ELF-1 (cell line): ENCODE measurements around the gene FCRLA.
A peak's percentile ranks its signal among the peaks of the same experiment; 100 is the strongest.
"Not testable (repeated sequence)": the region's sequence is repeated elsewhere in the genome, so short reads cannot be mapped to it uniquely, and the experiment has no call there.

Source experiments
- DNase-seq: peaks from one replicate; pipeline ENCODE4 v3.0.0-alpha.2; 2016; ENCODE audit warnings: low read depth, low spot score

FCRLA gene, protein sequence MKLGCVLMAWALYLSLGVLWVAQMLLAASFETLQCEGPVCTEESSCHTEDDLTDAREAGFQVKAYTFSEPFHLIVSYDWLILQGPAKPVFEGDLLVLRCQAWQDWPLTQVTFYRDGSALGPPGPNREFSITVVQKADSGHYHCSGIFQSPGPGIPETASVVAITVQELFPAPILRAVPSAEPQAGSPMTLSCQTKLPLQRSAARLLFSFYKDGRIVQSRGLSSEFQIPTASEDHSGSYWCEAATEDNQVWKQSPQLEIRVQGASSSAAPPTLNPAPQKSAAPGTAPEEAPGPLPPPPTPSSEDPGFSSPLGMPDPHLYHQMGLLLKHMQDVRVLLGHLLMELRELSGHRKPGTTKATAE

DNA sequence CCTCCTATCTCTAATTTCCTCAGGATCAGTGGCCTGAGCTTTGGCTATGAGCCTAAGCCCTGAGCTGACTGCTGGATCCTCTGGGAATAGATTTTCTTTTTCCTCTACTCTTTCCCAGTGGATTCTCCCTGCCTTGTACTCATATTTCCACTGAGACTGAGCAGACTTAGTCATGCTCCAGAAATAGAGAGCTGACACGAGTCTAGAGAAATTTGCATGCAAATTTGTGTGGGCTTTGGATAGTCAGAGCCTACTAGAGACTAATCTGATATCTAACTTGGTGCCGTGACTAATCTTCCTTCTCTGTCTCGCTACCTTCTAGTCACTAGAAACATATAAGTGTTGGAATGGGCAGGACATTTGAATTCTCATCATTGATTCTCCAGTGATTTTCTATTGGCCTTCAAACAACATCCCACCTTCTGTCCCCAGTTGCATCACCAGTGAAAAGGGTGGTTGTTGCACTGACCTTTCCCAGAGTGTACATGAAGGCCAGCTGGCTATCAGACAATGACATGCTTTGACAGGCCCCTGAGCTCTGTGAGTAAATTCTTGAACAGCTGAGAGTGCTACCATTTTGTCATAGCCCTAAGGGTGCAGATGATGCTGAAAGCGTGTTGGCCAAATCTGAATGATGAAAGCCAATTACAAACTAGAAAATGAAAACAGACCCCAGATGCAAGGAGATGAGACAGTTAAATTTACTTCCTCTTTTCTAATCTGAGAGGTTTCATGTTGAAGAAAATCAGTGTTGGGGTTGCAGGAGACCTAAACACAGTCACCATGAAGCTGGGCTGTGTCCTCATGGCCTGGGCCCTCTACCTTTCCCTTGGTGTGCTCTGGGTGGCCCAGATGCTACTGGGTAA, at the start of gene FCRLA:
TSS of gene FCRLA (plus strand) at position 748 of the 866 bp plus-strand sequence. CDS start at position 784, 36 bp downstream.
- DNase-seq, result no peak

- not testable (repeated sequence) for DNase-seq
Observed at GRCh38 chr1:161658524-161658923, 48.5 kb upstream of the FCRLA start.

DNA sequence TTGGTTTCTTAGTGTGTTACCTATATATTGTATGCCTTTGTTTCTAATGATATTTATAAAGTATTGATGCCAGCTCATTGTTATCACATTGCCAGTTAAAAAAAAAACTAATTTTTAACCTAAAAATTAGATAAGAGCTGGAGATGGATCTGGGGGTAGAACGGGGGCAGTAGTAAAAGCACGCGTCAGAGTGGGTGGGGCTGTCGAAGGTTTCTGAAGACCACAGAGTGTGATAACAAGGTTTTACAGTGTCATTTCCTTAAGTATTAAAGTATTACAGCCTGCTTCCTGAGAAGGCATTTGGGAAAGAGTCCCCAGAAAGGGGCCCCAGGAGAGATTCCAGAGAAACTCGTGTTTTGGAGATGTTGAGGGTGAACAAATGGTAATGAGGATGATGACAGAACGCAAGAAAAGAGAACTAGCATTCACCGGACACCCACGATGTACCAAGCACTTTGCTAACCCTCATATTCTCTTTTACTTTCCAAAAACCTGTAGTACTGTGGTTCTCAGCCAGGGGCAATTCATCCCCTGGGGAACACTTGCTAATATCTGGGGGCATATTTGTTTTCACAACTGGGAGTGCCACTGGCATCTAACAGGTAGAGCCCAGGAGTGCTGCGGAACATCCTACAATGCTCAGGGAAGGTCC, 45.2 kb upstream of the FCRLA start:
- DNase-seq, result not testable (repeated sequence)

DNA sequence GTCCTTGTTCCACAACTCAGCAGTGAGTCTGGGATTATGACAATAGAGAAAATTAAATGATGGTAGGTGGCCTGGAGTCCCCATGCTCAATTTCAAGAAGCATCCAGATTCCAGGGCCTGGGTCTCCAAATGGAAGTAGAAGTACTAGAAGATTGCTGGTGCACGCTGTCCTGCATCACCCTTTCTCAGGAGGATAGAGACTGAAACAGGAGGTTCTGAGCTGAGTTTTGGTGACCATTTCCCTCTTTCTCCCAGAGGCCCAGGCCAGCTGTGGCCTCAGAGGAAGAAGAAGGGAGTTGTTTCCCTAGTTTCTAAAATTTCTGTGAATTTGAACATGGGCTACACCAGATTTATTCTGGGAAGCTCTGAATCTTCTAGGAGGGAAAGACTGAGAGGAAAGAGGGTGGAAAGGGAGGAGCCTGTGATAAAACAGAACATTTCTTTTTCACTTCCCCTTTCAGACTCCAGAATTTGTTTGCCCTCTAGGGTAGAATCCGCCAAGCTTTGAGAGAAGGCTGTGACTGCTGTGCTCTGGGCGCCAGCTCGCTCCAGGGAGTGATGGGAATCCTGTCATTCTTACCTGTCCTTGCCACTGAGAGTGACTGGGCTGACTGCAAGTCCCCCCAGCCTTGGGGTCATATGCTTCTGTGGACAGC, 44.2 kb upstream of the FCRLA start, which contains the start of gene FCGR2B:
TSS of gene FCGR2B (plus strand) at position 460 of the 656 bp plus-strand sequence. CDS start at position 559, 99 bp downstream.
- not testable (repeated sequence) for DNase-seq

- not testable (repeated sequence) for DNase-seq
Observed at GRCh38 chr1:161663569-161663968, 43.5 kb upstream of the FCRLA start.

GRCh38 chr1:161664689-161665088, 42.3 kb upstream of the FCRLA start:
- not testable (repeated sequence) for DNase-seq

DNA sequence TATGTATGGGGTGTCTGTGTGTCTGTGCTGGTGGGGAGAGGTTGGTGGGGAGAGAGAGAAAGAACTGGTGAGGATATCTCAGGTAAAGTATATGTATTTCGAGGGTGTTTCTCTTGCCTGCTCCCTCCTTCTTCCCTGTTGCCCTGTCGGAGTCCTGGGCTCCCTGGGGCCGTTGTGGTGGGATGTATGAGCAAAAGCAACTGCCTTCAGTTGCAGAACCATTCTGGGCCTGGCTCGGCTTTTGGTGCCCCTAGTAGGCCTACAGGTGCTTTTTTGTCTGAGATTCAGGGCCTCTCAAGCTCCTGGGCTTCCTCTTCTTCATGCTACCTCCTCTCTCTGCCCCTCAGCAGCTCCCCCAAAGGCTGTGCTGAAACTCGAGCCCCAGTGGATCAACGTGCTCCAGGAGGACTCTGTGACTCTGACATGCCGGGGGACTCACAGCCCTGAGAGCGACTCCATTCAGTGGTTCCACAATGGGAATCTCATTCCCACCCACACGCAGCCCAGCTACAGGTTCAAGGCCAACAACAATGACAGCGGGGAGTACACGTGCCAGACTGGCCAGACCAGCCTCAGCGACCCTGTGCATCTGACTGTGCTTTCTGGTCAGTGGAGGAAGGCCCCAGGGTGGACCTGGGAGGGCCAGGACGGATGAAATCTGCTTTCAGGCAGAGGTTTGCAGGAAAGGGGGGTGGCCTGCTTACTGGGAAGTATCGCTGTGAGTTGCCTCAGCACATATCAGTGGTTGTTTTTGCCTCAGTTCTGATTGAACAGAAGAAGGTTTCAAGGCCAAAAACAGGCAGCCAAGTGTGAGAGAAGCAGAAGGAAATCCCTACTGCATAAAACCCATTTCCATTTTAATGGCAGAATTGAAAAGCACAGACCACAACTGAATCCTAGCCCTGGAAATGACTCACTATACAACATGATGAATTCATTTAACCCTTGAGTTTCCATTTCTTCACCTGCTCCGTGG, 35.7 kb upstream of the FCRLA start:
- DNase-seq, result peak; percentile 4

GRCh38 chr1:161673437-161673836, 33.6 kb upstream of the FCRLA start:
- DNase-seq, result peak; percentile 60

DNA sequence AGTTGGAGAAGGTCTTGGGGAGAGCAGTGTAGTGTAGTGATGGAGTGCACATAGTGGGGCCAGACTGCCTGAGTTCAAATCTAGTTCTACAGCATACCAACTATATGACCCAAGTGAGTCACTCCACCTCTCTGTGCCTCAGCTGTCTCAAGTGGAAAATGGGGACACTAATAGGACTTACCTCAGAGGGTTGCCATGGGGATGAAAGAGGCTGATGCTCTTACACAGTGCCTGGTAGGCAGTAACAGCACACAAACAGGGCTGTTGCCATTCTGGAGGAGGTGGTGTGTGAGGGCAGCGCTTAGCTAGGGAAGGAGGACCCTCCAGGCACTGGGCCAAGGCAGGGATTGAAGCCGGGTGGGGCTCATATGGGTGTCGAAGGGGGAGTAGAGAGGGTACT, 32.6 kb upstream of the FCRLA start:
- not testable (repeated sequence) for DNase-seq

GRCh38 chr1:161674908-161675307, 32.1 kb upstream of the FCRLA start:
- DNase-seq, result not testable (repeated sequence)

GRCh38 chr1:161676441-161676840, 30.6 kb upstream of the FCRLA start:
- DNase-seq, result no peak

DNA sequence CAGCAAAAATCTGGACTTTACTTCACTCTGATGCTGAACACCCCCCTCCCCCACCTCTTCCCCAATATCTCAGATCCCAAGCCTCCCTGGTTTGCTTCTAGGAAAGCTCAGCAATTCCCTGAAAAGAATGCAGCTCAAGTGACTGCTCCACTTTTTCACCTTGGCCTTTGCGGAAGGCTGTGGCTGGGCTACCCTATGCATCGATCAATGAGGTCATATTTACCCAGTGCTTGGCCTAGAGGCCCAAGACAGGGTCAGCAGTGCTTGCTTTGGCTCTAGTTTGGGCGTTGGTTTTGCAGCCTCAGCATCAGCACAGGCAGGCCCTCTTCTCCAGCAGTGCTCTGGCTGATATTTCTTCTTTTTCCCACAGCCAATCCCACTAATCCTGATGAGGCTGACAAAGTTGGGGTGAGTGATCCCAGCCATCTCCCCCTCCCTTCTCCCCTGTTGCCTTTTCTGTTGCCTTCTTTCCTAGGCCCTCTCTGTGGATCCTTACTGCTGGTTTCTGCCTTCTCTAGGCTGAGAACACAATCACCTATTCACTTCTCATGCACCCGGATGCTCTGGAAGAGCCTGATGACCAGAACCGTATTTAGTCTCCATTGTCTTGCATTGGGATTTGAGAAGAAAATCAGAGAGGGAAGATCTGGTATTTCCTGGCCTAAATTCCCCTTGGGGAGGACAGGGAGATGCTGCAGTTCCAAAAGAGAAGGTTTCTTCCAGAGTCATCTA, 29.9 kb upstream of the FCRLA start:
- no peak for DNase-seq

DNA sequence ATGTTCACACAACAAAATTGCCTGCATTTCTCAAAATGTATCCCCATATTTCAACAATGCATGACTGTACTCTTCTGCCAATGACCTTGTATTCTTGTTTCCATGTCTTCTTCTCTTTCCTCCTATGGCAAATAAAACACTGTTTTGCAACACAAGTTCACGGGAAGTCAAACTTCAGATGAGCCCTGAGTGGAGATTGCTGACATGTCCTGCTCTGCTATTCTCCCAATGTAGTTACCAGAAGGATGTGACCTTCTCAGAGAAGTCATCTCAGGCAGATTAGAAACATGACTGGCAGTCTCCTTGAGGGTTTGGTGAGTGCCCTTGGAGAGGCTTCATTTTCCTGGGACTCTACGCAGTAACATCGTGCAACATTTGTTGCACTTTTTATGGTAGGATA, 28.5 kb upstream of the FCRLA start:
- no peak for DNase-seq

DNA sequence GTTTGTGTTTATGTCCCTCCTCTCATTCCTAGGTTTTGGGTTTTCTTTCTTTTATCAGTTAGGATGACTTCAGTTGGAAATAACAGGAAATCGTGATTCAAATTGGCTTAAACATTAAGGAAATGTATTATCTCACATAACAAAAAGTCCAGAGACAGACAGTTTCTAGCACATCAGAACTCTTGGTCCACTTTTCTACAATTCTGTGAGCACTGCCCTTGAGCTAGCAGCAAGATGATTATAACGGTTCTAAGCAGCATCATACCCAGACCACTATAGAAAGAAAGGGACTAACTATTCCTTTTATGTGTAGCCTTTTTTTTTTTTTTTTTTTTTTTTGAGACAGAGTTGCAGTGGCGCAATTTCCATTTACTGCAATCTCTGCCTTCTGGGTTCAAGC, 25.1 kb upstream of the FCRLA start:
- no peak for DNase-seq

DNA sequence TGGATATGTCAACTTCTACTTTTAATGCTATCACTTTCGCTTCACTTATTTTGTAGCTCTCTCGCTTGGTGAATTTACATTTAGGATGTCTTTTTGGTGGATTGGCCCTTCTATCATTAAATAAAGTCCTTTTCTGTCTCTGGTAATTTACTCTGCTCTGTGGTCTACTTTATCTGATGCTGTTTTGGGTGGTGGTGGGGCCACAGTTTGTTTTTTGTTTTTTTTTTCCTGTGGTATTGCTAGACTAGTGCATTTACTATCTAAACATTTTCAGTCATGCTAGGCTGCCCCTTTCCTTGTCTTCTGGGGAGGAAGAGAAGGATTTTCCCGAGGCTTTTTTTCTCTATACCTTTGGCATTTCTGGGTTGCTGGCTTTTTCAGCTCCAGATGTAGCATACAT, 18.1 kb upstream of the FCRLA start:
- no peak for DNase-seq

- DNase-seq, result no peak
Observed at GRCh38 chr1:161691846-161692245, 15.2 kb upstream of the FCRLA start.

DNA sequence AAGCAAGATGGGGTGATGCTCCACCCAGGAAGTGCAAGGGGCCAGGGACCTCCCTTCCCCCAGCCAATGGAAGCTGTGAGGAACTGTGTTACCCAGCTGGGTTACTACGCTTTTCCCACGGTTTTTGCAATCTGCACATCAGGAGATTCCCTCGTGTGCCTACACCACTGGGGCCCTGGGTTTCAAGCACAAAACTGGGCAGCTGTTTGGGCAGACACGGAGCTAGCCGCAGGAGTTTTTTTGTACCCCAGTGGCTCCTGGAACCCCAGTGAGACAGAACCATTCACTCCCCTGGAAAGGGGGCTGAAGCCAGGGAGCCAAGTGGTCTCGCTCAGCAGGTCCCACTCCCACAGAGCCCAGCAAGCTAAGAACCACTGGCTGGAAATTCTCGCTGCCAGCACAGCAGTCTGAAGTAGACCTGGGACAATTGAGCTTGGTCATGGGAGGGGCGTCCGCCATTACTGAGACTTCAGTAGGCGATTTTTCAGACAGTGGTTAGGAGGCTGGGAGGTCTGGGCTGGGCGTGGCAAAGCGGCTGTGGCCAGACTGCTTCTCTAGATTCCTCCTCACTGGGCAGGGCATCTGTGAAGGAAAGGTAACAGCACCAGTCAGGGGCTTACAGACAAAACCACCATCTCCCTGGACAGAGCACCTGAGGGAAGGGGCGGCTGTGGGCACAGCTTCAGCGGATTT, 13.9 kb upstream of the FCRLA start:
- peak; percentile 10 for DNase-seq

DNA sequence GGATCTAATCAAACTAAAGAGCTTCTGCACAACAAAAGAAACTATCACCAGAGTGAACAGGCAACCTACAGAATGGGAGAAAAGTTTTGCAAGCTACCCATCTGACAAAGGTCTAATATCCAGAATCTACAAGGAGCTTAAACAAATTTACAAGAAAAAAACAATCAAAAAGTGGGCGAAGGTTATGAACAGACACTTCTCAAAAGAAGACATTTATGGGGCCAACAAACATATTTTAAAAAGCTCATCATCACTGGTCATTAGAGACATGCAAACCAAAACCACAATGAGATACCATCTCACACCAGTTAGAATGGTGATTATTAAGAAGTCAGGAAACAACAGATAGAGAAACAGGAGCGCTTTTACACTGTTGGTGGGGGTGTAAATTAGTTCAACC, 8.7 kb upstream of the FCRLA start:
- DNase-seq, result not testable (repeated sequence)

GRCh38 chr1:161702250-161702649, 4.8 kb upstream of the FCRLA start:
- peak; percentile 9 for DNase-seq
